Measurements from ENCODE around the gene RSBN1L.

DNA sequence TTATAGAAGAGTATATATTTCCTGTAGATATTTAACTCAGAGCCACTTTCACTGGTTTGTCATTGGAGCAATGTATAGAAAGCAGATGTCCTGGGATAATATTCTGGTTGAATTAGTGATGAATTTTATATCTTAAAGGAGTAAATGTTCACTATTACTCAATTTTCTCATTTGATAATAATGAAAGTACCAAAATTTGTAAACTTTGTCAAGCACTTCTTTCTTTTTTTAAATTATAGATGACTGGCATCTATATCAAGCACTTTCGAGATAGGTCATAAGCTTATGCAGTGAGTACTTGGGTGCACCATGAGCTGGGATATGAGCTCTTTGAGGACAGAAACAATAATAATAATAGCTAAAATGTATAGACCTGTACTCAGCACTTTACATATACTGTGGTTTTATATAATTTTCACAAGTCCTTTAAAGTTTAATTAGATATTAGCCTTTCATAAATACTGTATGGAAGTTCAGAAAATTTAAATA, 11.3 kb downstream of the RSBN1L start:
- TF ChIP-seq CTCF (conservative IDR thresholded peaks at IDR 0.05; ENCODE audit: low read length): no peak
- no peak for TF ChIP-seq EZH2phosphoT487 (IDR thresholded peaks at IDR 0.05; ENCODE audit: borderline replicate concordance)
